ENCODE data around the gene CSNK1G2.

DNA sequence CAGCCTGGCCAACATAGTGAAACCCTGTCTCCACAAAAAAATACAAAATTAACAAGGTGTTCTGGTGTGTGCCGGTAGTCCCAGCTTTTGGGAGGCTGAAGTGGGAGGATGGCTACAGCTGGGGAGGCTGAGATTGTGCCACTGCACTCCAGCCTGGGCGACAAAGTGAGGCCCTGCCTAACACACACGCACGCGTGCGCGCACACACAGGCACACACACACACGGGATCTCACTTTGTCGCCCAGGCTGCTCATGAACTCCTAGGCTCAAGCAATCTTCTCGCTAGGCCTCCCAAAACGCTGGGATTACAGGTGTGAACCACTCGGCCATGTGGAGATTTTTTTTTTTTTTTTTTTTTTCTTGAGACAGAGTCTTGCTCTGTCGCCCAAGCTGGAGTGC is 77.8 kb downstream of the CSNK1G2 start:
- TF ChIP-seq, protein P1, sequence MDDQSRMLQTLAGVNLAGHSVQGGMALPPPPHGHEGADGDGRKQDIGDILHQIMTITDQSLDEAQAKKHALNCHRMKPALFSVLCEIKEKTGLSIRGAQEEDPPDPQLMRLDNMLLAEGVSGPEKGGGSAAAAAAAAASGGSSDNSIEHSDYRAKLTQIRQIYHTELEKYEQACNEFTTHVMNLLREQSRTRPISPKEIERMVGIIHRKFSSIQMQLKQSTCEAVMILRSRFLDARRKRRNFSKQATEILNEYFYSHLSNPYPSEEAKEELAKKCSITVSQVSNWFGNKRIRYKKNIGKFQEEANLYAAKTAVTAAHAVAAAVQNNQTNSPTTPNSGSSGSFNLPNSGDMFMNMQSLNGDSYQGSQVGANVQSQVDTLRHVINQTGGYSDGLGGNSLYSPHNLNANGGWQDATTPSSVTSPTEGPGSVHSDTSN (IDR thresholded peaks at IDR 0.05), result no peak
- TF ChIP-seq ESRRA (IDR thresholded peaks at IDR 0.05; ENCODE audit: borderline replicate concordance, low read length) (no peak), RFX5 (IDR thresholded peaks at IDR 0.05) (no peak)
- TF ChIP-seq, protein P2, sequence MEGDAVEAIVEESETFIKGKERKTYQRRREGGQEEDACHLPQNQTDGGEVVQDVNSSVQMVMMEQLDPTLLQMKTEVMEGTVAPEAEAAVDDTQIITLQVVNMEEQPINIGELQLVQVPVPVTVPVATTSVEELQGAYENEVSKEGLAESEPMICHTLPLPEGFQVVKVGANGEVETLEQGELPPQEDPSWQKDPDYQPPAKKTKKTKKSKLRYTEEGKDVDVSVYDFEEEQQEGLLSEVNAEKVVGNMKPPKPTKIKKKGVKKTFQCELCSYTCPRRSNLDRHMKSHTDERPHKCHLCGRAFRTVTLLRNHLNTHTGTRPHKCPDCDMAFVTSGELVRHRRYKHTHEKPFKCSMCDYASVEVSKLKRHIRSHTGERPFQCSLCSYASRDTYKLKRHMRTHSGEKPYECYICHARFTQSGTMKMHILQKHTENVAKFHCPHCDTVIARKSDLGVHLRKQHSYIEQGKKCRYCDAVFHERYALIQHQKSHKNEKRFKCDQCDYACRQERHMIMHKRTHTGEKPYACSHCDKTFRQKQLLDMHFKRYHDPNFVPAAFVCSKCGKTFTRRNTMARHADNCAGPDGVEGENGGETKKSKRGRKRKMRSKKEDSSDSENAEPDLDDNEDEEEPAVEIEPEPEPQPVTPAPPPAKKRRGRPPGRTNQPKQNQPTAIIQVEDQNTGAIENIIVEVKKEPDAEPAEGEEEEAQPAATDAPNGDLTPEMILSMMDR (IDR thresholded peaks at IDR 0.05), result no peak

Measured in A549 (cell line).